H9 (cell line): ENCODE data around the gene CARD11. TPM values are rescaled to one million over a fixed set of nuclear protein-coding genes. Genes with fewer than 3 reads are reported as not detected.

Experiments used
- DNase-seq: peaks from one replicate; pipeline ENCODE4 v3.0.0-alpha.2; 2017
- H2AFZ ChIP-seq: one replicate; pipeline ENCODE4 v1.6.1; 2013; ENCODE audit warnings: mild to moderate bottlenecking, low read length, control low read depth, moderate library complexity
- H2AK5ac ChIP-seq: 2 replicates; pipeline ENCODE4 v1.6.1; 2013; ENCODE audit warnings: low read length, control low read depth, mixed read lengths; ENCODE audit not compliant: insufficient read length
- H2BK120ac ChIP-seq: one replicate; pipeline ENCODE4 v1.6.1; 2013; ENCODE audit warnings: low read depth, mild to moderate bottlenecking, low read length, control low read depth, inconsistent platforms; ENCODE audit not compliant: poor library complexity, severe bottlenecking
- H2BK12ac ChIP-seq: 2 replicates; pipeline ENCODE4 v1.6.1; 2013; ENCODE audit warnings: low read length, control low read depth, mixed read lengths, low read depth; ENCODE audit not compliant: insufficient read length
- H2BK15ac ChIP-seq: 2 replicates; pipeline ENCODE4 v1.6.1; 2013; ENCODE audit warnings: low read depth, low read length, control low read depth
- H2BK20ac ChIP-seq: one replicate; pipeline ENCODE4 v1.6.1; 2013; ENCODE audit warnings: low read depth, mild to moderate bottlenecking, low read length, control low read depth, inconsistent platforms; ENCODE audit not compliant: poor library complexity, severe bottlenecking
- H2BK5ac ChIP-seq: 2 replicates; pipeline ENCODE4 v1.6.1; 2013; ENCODE audit warnings: low read length, control low read depth, mixed read lengths; ENCODE audit not compliant: insufficient read length
- H3K14ac ChIP-seq: 2 replicates; pipeline ENCODE4 v1.6.1; 2013; ENCODE audit warnings: low read length, control low read depth; ENCODE audit not compliant: insufficient read depth
- H3K18ac ChIP-seq: 2 replicates; pipeline ENCODE4 v1.6.1; 2013; ENCODE audit warnings: low read depth, mild to moderate bottlenecking, mixed read lengths, low read length, control low read depth; ENCODE audit not compliant: insufficient read length
- H3K23ac ChIP-seq: 2 replicates; pipeline ENCODE4 v1.6.1; 2013; ENCODE audit warnings: low read length, control low read depth, mixed read lengths, low read depth; ENCODE audit not compliant: insufficient read length
- H3K23me2 ChIP-seq: 2 replicates; pipeline ENCODE4 v1.6.1; 2013; ENCODE audit warnings: low read depth, mild to moderate bottlenecking, mixed read lengths, low read length, control low read depth; ENCODE audit not compliant: insufficient read length, poor library complexity, severe bottlenecking
- H3K27ac ChIP-seq: 2 replicates; pipeline ENCODE4 v1.5.1; 2013; ENCODE audit warnings: low read length, control low read depth, mixed read lengths, low read depth; ENCODE audit not compliant: insufficient read length
- H3K27me3 ChIP-seq: 2 replicates; pipeline ENCODE4 v1.6.1; 2013; ENCODE audit warnings: low read length, control low read depth, inconsistent platforms; ENCODE audit not compliant: insufficient read depth
- H3K4ac ChIP-seq: 2 replicates; pipeline ENCODE4 v1.6.1; 2013; ENCODE audit warnings: low read depth, mild to moderate bottlenecking, control low read depth, inconsistent platforms, low read length, moderate library complexity
- H3K4me1 ChIP-seq: 2 replicates; pipeline ENCODE4 v1.6.1; 2013; ENCODE audit warnings: low read length, control low read depth, inconsistent platforms; ENCODE audit not compliant: insufficient read depth
- H3K4me2 ChIP-seq: 2 replicates; pipeline ENCODE4 v1.6.1; 2013; ENCODE audit warnings: low read length, control low read depth, mixed read lengths; ENCODE audit not compliant: insufficient read length, insufficient read depth
- H3K56ac ChIP-seq: 2 replicates; pipeline ENCODE4 v1.6.1; 2013; ENCODE audit warnings: low read depth, mild to moderate bottlenecking, mixed read lengths, low read length, control low read depth; ENCODE audit not compliant: insufficient read length
- H3K79me1 ChIP-seq: 2 replicates; pipeline ENCODE4 v1.6.1; 2013; ENCODE audit warnings: low read depth, mild to moderate bottlenecking, moderate library complexity, low read length, control low read depth, inconsistent platforms; ENCODE audit not compliant: insufficient read depth, poor library complexity, severe bottlenecking
- H3K79me2 ChIP-seq: 2 replicates; pipeline ENCODE4 v1.6.1; 2013; ENCODE audit warnings: low read length, control low read depth, inconsistent platforms; ENCODE audit not compliant: insufficient read depth
- H3K9ac ChIP-seq: 2 replicates; pipeline ENCODE4 v1.6.1; 2013; ENCODE audit warnings: low read length, control low read depth, mixed read lengths; ENCODE audit not compliant: insufficient read length; ENCODE audit errors: extremely low read depth
- H3K9me3 ChIP-seq: one replicate; pipeline ENCODE4 v1.6.1; 2013; ENCODE audit warnings: low read depth, low read length, inconsistent platforms; ENCODE audit not compliant: control insufficient read depth
- H3T11ph ChIP-seq: one replicate; pipeline ENCODE4 v1.6.1; 2013; ENCODE audit warnings: mild to moderate bottlenecking, low read length, control low read depth, inconsistent platforms
- H4K20me1 ChIP-seq: one replicate; pipeline ENCODE4 v1.6.1; 2013; ENCODE audit not compliant: control insufficient read depth, insufficient read length, insufficient read depth
- H4K5ac ChIP-seq: 2 replicates; pipeline ENCODE4 v1.6.1; 2013; ENCODE audit warnings: low read depth, mild to moderate bottlenecking, mixed read lengths, low read length, control low read depth; ENCODE audit not compliant: insufficient read length
- H4K8ac ChIP-seq: replicated peaks from 2 replicates; pipeline ENCODE4 v1.6.1; 2013; ENCODE audit warnings: low read length, control low read depth, mixed read lengths, low read depth; ENCODE audit not compliant: insufficient read length
- H4K91ac ChIP-seq: 2 replicates; pipeline ENCODE4 v1.6.1; 2013; ENCODE audit warnings: low read depth, mild to moderate bottlenecking, moderate library complexity, mixed read lengths, low read length, control low read depth; ENCODE audit not compliant: insufficient read length
- H3K27ac Mint-ChIP-seq, 3 experiments: 2 replicates in 2 of 3; 3 replicates in 1 of 3; pipeline ENCODE4 v1.8.0; 2020 to 2021; ENCODE audit warnings: mixed read lengths in 3 of 3, mild to moderate bottlenecking in 1 of 3, moderate library complexity in 1 of 3
- H3K27me3 Mint-ChIP-seq: 2 replicates; pipeline ENCODE4 v1.8.0; 2021; ENCODE audit warnings: low read depth, mild to moderate bottlenecking, moderate library complexity, mixed read lengths
- H3K36me3 Mint-ChIP-seq, 3 experiments: 2 replicates in 2 of 3; 3 replicates in 1 of 3; pipeline ENCODE4 v1.8.0; 2020 to 2021; ENCODE audit warnings: low read depth in 3 of 3, mixed read lengths in 3 of 3; ENCODE audit not compliant: insufficient read depth in 1 of 3
- H3K4me1 Mint-ChIP-seq, 2 experiments: 2 replicates each; pipeline ENCODE4 v1.8.0; 2020; ENCODE audit warnings: mixed read lengths in 2 of 2
- H3K4me3 Mint-ChIP-seq, 2 experiments: 2 replicates in 1 of 2; 3 replicates in 1 of 2; pipeline ENCODE4 v1.8.0; 2020 to 2021; ENCODE audit warnings: mild to moderate bottlenecking in 2 of 2, mixed read lengths in 2 of 2, moderate library complexity in 1 of 2
- H3K9me3 Mint-ChIP-seq, 2 experiments: 2 replicates in 1 of 2; 3 replicates in 1 of 2; pipeline ENCODE4 v1.8.0; 2020; ENCODE audit warnings: mild to moderate bottlenecking in 2 of 2, mixed read lengths in 2 of 2, moderate library complexity in 1 of 2
- total RNA-seq: library from RNA; stranded (reverse); gene quantifications from 2 replicates; pipeline ENCODE4 v1.2.1, GENCODE V29; 2021
- TF ChIP-seq, protein P1 (sequence below): fragments of 200-600 bp; sonication (generic); conservative IDR thresholded peaks from 3 replicates; pipeline ENCODE4 v1.8.0; 2021; ENCODE audit warnings: antibody characterized with exemption, mild to moderate bottlenecking

Gene CARD11
- total RNA-seq, 1 experiment from 2014 or later = 20.0 TPM

DNA sequence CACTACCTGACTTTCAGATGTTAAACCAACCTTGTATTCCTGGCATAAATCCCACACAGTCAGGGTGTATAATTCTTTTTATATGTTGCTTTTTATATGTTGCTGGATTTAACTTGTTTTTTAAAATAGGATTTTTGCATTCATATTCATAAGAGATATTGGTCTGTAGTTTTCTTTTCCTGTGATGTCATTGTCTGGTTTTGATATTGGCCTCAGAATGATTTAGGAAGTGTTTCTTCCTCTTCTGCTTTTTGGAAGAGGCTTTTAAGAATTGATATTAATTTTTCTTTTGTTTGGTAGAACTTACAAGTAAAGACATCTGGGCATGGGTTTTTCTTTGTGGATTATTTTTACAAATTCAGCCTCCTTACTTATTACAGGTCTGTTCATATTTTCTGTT, 93.1 kb downstream of the CARD11 start:
- no peaks in the 10 kb centered on the region for H3K27me3 Mint-ChIP-seq
- no peaks in the 10 kb centered on the region for H3K9me3 ChIP-seq

More for the DNA sequence above, 93.1 kb downstream of the CARD11 start:
- no peak overlapping the region for H3T11ph ChIP-seq
- Mint-ChIP-seq H3K9me3 (peaks cover 22 to 30% of the 10 kb centered on the region in 2 experiments), H3K36me3 (peaks cover 34 to 39% (median 36%) of the 10 kb centered on the region in 3 experiments), H3K27ac (no peak overlapping the region), H3K4me1 (peaks cover 9 to 13% of the 10 kb centered on the region in 2 experiments), H3K4me3 (no peak overlapping the region)
- no peak overlapping the region for H3K56ac ChIP-seq
- H3K27ac ChIP-seq = no peak overlapping the region
- H3K79me2 ChIP-seq = no peaks in the 10 kb centered on the region
- TF ChIP-seq, protein P1, sequence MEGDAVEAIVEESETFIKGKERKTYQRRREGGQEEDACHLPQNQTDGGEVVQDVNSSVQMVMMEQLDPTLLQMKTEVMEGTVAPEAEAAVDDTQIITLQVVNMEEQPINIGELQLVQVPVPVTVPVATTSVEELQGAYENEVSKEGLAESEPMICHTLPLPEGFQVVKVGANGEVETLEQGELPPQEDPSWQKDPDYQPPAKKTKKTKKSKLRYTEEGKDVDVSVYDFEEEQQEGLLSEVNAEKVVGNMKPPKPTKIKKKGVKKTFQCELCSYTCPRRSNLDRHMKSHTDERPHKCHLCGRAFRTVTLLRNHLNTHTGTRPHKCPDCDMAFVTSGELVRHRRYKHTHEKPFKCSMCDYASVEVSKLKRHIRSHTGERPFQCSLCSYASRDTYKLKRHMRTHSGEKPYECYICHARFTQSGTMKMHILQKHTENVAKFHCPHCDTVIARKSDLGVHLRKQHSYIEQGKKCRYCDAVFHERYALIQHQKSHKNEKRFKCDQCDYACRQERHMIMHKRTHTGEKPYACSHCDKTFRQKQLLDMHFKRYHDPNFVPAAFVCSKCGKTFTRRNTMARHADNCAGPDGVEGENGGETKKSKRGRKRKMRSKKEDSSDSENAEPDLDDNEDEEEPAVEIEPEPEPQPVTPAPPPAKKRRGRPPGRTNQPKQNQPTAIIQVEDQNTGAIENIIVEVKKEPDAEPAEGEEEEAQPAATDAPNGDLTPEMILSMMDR = no peak
- H2BK5ac ChIP-seq = no peak overlapping the region
- no peak overlapping the region for H3K18ac ChIP-seq
- no peaks in the 10 kb centered on the region for H4K20me1 ChIP-seq
- H4K8ac ChIP-seq = no peak overlapping the region
- no peak overlapping the region for H3K14ac ChIP-seq
- H4K5ac ChIP-seq = no peak overlapping the region
- H2BK120ac ChIP-seq = no peak overlapping the region
- no peak overlapping the region for H3K23ac ChIP-seq
- H4K91ac ChIP-seq = no peak overlapping the region
- no peaks in the 10 kb centered on the region for H3K79me1 ChIP-seq
- no peaks in the 10 kb centered on the region for H3K4me1 ChIP-seq
- no peak for DNase-seq
- H2AFZ ChIP-seq = no peak overlapping the region
- no peak overlapping the region for H2BK20ac ChIP-seq
- H2BK15ac ChIP-seq = no peak overlapping the region
- no peaks in the 10 kb centered on the region for H3K27me3 ChIP-seq
- no peak overlapping the region for H3K9ac ChIP-seq
- H3K23me2 ChIP-seq = no peaks in the 10 kb centered on the region
- H2AK5ac ChIP-seq = no peak overlapping the region
- H3K4ac ChIP-seq = no peak overlapping the region
- no peak overlapping the region for H3K4me2 ChIP-seq
- H2BK12ac ChIP-seq = no peak overlapping the region
